Osteocyte (in vitro differentiated cells): ENCODE data around the gene PHLPP1. TPM values are rescaled to one million over a fixed set of nuclear protein-coding genes. Genes with fewer than 3 reads are reported as not detected.

Source experiments
- DNase-seq: peaks from one replicate; pipeline ENCODE4 v3.0.0; 2021; ENCODE audit warnings: mixed read lengths; ENCODE audit not compliant: unreplicated experiment; ENCODE audit errors: extremely low spot score
- H3K27ac Mint-ChIP-seq: one replicate; pipeline ENCODE4 v1.8.0; 2021; ENCODE audit warnings: mild to moderate bottlenecking, mixed read lengths; ENCODE audit not compliant: unreplicated experiment
- H3K27me3 Mint-ChIP-seq: one replicate; pipeline ENCODE4 v1.8.0; 2021; ENCODE audit warnings: mixed read lengths; ENCODE audit not compliant: unreplicated experiment
- H3K36me3 Mint-ChIP-seq: one replicate; pipeline ENCODE4 v1.8.0; 2021; ENCODE audit warnings: mixed read lengths; ENCODE audit not compliant: unreplicated experiment
- H3K4me1 Mint-ChIP-seq: one replicate; pipeline ENCODE4 v1.8.0; 2021; ENCODE audit warnings: mixed read lengths; ENCODE audit not compliant: unreplicated experiment
- H3K4me3 Mint-ChIP-seq: one replicate; pipeline ENCODE4 v1.8.0; 2021; ENCODE audit warnings: mild to moderate bottlenecking, moderate library complexity, mixed read lengths; ENCODE audit not compliant: unreplicated experiment
- H3K9me3 Mint-ChIP-seq: one replicate; pipeline ENCODE4 v1.8.0; 2021; ENCODE audit warnings: mixed read lengths; ENCODE audit not compliant: unreplicated experiment
- total RNA-seq: library from RNA; stranded (reverse); gene quantifications from 2 replicates; pipeline ENCODE4 v1.2.1, GENCODE V29; 2021
- TF ChIP-seq, protein P1 (sequence below): fragments of 200-600 bp; sonication (generic); IDR thresholded peaks from 2 replicates; pipeline ENCODE4 v1.5.0; 2021; ENCODE audit warnings: antibody characterized with exemption, mild to moderate bottlenecking, moderate library complexity

Gene PHLPP1
- total RNA-seq, 1 donor from 2014 or later: 19.6 TPM

DNA sequence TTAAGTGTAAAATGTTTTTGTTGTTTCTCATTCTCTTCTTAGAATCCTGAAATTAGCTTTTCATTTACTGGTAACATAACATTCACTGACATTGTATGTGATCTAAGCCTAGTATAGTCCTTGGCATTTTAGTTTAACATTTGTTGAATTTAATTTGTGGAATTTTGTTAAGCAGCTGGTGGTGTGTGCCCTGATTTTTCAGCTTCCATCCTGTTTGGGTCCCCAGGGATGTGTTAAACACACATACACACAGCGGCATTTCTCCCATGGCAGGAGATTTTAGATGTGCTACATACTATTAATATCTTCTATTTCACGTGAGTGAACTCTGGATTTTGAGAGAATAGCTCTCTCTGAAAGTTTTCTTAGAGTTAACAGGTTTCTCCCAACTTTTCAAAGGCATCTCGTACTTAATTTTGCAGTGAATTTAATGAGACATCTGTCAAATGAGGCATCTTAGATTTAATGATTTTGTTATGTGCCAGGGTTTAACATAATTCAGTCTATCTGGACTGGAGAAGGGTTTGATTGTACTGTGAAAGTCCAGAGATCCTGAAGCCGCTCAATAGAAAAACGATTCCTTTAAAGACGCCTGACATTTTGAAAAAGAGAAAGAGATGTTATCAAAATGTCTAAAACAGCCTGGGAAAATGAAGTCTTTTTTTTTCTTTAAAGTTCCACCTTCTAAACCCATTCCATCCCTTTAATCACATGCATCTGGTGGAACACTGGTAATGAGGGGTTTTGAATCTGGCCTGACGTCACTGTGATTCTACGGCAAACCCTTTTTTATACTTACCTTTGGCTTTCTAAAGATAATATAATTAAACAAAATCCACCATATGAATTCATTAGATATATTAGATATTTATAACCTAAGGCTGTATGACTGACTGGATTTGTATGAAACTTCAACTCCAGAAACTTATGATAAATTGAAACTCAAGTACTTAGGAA is 6.8 kb downstream of the PHLPP1 start:
- DNase-seq: no peak
- H3K27ac Mint-ChIP-seq: peak overlapping the region; percentile 95
- peak overlapping the region; percentile 60 for H3K4me3 Mint-ChIP-seq
- no peaks in the 10 kb centered on the region for H3K27me3 Mint-ChIP-seq
- H3K9me3 Mint-ChIP-seq: no peaks in the 10 kb centered on the region
- TF ChIP-seq, protein P1, sequence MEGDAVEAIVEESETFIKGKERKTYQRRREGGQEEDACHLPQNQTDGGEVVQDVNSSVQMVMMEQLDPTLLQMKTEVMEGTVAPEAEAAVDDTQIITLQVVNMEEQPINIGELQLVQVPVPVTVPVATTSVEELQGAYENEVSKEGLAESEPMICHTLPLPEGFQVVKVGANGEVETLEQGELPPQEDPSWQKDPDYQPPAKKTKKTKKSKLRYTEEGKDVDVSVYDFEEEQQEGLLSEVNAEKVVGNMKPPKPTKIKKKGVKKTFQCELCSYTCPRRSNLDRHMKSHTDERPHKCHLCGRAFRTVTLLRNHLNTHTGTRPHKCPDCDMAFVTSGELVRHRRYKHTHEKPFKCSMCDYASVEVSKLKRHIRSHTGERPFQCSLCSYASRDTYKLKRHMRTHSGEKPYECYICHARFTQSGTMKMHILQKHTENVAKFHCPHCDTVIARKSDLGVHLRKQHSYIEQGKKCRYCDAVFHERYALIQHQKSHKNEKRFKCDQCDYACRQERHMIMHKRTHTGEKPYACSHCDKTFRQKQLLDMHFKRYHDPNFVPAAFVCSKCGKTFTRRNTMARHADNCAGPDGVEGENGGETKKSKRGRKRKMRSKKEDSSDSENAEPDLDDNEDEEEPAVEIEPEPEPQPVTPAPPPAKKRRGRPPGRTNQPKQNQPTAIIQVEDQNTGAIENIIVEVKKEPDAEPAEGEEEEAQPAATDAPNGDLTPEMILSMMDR: no peak
- H3K4me1 Mint-ChIP-seq: peaks cover 66% of the 10 kb centered on the region
- peaks cover 2% of the 10 kb centered on the region for H3K36me3 Mint-ChIP-seq

DNA sequence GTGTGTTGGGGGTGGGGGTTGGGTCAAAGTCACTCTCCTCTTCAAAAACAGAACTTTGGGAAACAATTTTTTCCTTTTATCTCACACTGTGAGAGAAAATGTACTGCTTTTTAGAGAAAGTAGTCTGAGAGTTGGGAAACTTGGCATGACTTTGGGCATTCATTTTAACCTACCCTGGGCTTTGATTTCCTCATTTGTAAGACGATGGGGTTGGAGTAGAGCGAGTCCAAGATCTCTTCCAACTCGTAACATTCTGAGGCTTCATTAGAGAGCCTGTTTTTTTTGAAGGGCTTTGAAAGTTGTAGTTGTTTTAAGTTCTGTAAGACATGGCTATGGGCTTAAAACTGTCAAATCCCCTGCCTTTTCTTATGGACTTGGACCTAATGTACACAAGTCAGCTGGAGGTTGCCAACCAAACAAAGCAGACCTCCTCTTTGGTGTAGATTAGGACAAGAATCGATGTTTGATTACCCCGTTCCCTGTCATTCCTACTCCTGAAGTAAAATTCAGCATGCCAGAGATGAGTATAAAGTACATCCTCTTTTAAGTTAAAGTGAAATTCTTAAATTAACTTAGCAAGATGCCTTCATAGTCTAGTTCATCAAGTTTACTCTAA is 8.4 kb downstream of the PHLPP1 start:
- H3K4me1 Mint-ChIP-seq: peaks cover 58% of the 10 kb centered on the region
- H3K36me3 Mint-ChIP-seq: peaks cover 2% of the 10 kb centered on the region
- no peak for DNase-seq
- H3K27ac Mint-ChIP-seq: peak overlapping the region; percentile 95
- TF ChIP-seq, protein P1: no peak
- peak overlapping the region; percentile 10 for H3K4me3 Mint-ChIP-seq
- no peaks in the 10 kb centered on the region for H3K9me3 Mint-ChIP-seq
- no peaks in the 10 kb centered on the region for H3K27me3 Mint-ChIP-seq

DNA sequence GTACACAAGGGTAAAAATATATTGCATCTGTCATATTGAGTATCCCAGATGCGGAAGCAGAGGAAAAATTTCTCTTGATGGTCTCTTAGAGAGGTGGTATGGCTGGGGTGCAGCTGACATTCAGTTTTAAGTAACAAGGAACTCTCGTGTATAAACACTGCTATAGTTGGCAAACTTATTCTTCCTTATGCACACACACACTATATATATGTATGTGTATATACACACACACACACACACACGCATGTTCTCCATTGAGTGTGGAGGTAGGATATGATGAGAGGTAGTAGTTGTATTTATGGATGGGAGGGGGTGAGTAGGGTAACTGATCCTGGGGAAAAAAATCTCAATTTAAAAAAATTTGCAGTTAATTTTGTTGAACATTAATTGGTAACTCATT is 10.6 kb downstream of the PHLPP1 start:
- no peak for DNase-seq
- no peak overlapping the region for H3K4me3 Mint-ChIP-seq
- no peaks in the 10 kb centered on the region for H3K27me3 Mint-ChIP-seq

DNA sequence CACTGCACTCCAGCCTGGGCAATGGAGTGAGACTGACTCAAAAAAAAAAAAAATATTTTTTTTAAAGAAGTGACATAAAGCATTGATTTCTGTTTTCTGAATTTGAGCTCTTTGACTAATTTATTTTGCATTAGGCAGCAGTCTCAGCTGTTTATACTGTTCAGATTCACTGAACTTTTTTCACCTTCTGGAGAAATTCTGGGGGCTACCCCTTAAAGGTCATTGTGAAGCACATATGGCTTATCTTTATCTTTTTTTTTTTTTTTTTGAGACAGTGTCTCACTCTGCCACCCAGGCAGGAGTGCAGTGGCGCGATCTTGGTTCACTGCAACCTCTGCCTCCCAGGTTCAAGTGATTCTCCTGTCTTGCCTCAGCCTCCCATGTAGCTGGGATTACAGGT is 12.9 kb downstream of the PHLPP1 start:
- H3K4me3 Mint-ChIP-seq: no peak overlapping the region
- peaks cover 15% of the 10 kb centered on the region for H3K4me1 Mint-ChIP-seq
- TF ChIP-seq, protein P1: no peak
- DNase-seq: no peak
- H3K27me3 Mint-ChIP-seq: no peaks in the 10 kb centered on the region
- H3K27ac Mint-ChIP-seq: no peak overlapping the region
- H3K9me3 Mint-ChIP-seq: peaks cover 12% of the 10 kb centered on the region
- peaks cover 11% of the 10 kb centered on the region for H3K36me3 Mint-ChIP-seq

More for the DNA sequence above, 10.6 kb downstream of the PHLPP1 start:
- TF ChIP-seq, protein P1: no peak
- Mint-ChIP-seq H3K9me3 (no peaks in the 10 kb centered on the region), H3K36me3 (peaks cover 2% of the 10 kb centered on the region), H3K27ac (no peak overlapping the region), H3K4me1 (peaks cover 38% of the 10 kb centered on the region)
